ENCODE measurements around the gene CAPN12. TPM values are rescaled to one million over a fixed set of nuclear protein-coding genes. Genes with fewer than 3 reads are reported as not detected.

Gene CAPN12
- total RNA-seq, 3 donors from 2014 or later: 0.16 to 9.2 (median 4.1) TPM

DNA sequence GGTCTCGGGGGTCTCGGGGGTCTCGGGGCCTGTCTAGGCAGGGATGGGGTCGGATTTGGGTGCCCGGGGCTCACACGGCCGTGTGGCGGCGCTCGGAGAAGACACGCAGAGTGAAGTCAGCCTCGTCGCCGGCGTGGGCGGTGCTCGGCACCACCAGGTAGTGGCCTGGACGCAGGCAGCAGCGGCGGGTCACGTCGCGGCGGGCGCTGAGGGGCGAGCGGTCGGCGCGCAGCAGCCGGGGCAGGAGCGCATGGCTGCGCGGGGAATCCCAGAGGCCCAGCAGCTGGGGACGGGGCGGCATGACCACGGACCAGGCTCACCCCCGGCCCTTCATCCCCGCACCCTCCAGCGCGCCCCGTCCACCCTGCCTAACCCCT is 8.2 kb downstream of the CAPN12 start:
- Histone ChIP-seq H3K27ac (peak overlapping the region; percentile 76 to 80), H3K27me3 (no peaks in the 10 kb centered on the region), H3K36me3 (no peaks in the 10 kb centered on the region), H3K4me3 (peak overlapping the region; percentile 29 to 65 (median 55)), H3K4me1 (peaks cover 0 to 2% of the 10 kb centered on the region in 2 donors), H3K9me3 (no peaks in the 10 kb centered on the region)
- peak in 1 of 2 donors; percentile 70 for DNase-seq (ENCODE audit: low spot score in 2 of 2)
- intact Hi-C loops (cut with DNase I; ENCODE audit: low total_unique reads): no loop called here
- TF ChIP-seq POLR2AphosphoS5 (IDR thresholded peaks at IDR 0.05): peak in 1 of 3 donors; percentile 16
- TF ChIP-seq, protein P1, sequence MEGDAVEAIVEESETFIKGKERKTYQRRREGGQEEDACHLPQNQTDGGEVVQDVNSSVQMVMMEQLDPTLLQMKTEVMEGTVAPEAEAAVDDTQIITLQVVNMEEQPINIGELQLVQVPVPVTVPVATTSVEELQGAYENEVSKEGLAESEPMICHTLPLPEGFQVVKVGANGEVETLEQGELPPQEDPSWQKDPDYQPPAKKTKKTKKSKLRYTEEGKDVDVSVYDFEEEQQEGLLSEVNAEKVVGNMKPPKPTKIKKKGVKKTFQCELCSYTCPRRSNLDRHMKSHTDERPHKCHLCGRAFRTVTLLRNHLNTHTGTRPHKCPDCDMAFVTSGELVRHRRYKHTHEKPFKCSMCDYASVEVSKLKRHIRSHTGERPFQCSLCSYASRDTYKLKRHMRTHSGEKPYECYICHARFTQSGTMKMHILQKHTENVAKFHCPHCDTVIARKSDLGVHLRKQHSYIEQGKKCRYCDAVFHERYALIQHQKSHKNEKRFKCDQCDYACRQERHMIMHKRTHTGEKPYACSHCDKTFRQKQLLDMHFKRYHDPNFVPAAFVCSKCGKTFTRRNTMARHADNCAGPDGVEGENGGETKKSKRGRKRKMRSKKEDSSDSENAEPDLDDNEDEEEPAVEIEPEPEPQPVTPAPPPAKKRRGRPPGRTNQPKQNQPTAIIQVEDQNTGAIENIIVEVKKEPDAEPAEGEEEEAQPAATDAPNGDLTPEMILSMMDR (IDR thresholded peaks at IDR 0.05): no peak

DNA sequence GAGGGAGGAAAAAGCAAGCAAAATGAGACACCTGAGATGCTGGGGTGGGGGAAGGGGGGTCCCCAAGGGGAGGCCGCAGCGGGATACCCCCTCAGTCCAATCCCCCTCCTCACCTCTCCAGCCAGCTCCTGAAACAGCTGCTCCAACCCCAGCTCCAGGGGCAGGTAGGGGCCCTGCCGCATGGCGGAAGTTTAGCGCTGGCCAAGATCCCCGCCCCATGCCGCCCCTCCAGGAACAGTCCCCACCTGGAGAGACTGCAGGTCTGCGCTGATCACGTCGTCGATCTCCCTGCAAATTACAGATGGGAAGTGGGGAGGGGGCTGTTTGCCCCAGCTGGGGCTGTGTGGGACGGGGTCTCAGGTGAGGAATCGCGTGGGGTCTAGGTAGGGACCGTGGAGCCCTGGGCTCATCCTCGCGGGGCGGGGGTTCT is 9.0 kb downstream of the CAPN12 start:
- Histone ChIP-seq H3K9me3 (no peaks in the 10 kb centered on the region), H3K36me3 (no peaks in the 10 kb centered on the region), H3K4me1 (peaks cover 0 to 2% of the 10 kb centered on the region in 2 donors), H3K27ac (peak overlapping the region; percentile 82 to 84), H3K27me3 (no peaks in the 10 kb centered on the region), H3K4me3 (peak overlapping the region in 2 of 3 donors; percentile 24 to 40)
- peak in 1 of 2 donors; percentile 41 for DNase-seq (ENCODE audit: low spot score in 2 of 2)
- intact Hi-C loops (cut with DNase I; ENCODE audit: low total_unique reads): no loop called here
- no peak for TF ChIP-seq POLR2AphosphoS5 (IDR thresholded peaks at IDR 0.05)
- TF ChIP-seq, protein P1 (IDR thresholded peaks at IDR 0.05): no peak
- TF ChIP-seq POLR2A (IDR thresholded peaks at IDR 0.05): no peak

DNA sequence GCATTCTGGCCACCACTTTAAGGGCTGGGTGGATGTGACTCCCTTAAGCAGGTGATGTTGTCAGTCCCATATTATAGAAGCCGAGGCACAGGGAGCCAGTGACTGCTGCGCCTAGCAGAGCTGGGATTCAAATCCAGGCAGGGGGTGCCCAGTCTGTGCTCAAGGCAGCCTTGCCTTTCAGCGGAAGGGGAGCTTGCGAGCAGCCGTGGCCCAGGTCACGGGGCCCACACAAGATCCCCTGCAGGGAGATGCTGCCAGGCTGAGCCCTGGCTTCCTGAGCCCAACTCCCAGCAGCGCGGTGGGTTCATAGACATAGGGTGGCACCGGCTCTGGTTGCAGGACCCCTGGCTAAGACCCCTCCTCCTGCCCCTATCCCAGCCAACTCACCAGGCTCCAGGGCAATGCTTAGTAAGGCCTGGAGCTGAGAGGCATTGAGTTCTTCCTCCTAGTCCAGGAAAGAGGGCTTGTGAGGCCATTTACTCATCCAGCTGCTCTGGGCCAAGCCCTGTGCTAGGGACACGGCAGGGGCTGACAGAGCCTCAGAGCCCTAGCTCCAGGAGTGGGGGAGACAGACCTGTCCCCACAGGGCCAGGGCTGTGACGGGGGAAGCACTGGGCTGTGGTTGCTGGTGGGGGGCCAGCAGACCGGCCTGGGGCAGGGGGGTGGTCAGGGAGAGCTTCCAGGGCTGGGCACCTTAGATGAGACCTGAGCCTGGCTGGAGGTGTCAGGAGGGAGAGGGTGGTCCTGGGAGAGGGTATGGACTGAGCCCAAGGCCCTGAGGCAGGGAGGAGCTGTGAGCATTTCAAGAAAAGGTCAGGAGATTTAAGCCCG is 9.6 kb downstream of the CAPN12 start:
- H3K4me1 ChIP-seq: peaks cover 0 to 2% of the 10 kb centered on the region in 2 donors
- peak overlapping the region in 2 of 3 donors; percentile 3 to 40 for H3K4me3 ChIP-seq
- H3K36me3 ChIP-seq: no peaks in the 10 kb centered on the region
- peak in 1 of 2 donors; percentile 42 for DNase-seq (ENCODE audit: low spot score in 2 of 2)
- intact Hi-C loops (cut with DNase I; ENCODE audit: low total_unique reads): no loop called here
- TF ChIP-seq POLR2A (IDR thresholded peaks at IDR 0.05): no peak
- TF ChIP-seq, protein P1 (IDR thresholded peaks at IDR 0.05): no peak
- no peak for TF ChIP-seq POLR2AphosphoS5 (IDR thresholded peaks at IDR 0.05)
- no peaks in the 10 kb centered on the region for H3K9me3 ChIP-seq
- H3K27ac ChIP-seq: peak overlapping the region; percentile 82 to 84
- no peaks in the 10 kb centered on the region for H3K27me3 ChIP-seq

DNA sequence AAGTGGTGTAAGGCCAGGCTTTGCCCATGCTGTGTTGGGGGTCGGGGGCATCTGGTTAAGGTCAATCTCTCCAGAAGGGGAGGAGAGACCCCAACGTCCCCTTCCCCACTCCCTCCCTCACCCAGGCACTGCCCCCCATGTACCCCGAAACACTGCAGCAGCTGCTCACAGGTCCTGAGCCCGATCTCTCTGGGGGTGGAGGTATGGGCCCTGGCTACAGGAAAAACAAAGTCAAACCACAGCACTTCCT is 10.2 kb downstream of the CAPN12 start:
- Histone ChIP-seq H3K4me1 (peaks cover 0 to 2% of the 10 kb centered on the region in 2 donors), H3K27me3 (no peaks in the 10 kb centered on the region), H3K4me3 (peak overlapping the region in 1 of 3 donors; percentile 40), H3K27ac (peak overlapping the region; percentile 82 to 84), H3K9me3 (no peaks in the 10 kb centered on the region), H3K36me3 (no peaks in the 10 kb centered on the region)
- intact Hi-C loops (cut with DNase I; ENCODE audit: low total_unique reads): no loop called here
- TF ChIP-seq POLR2A (IDR thresholded peaks at IDR 0.05) (no peak), POLR2AphosphoS5 (IDR thresholded peaks at IDR 0.05) (no peak)
- TF ChIP-seq, protein P1 (IDR thresholded peaks at IDR 0.05): no peak
- no peak for DNase-seq (ENCODE audit: low spot score in 2 of 2)

DNA sequence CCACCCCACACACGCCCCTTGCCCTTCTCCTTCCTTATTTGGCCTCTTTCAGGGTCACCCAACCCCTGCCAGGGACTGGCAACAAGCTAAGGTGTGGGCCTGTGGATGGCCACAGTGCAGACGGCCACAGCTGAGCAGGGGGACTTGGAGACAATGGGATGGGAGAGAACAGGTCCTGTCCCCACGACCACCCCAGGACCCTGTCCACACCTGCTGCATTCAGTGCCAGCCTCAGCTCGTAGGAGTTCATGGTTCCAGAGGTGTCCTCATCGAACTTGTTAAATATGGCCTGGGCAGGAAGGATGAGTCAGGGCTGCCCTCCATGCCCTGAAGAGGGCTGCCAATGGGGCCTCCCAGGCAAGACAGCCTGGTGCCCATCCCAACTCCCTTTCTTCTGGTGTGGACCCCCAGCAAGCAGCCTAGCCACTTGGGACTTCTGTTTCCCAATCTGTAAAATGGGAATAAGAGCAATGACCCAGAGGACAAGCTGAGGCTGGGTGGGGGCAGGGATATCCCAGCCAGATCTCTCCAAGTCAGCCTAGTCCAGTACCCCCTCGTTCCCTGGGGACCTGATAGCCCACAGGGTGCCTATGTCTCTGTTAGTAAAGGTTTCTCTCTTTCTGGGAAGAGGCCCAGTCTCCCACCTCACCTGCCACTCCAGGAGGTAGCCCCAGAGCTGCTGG is 10.6 kb downstream of the CAPN12 start:
- peak in 1 of 2 donors; percentile 25 for DNase-seq (ENCODE audit: low spot score in 2 of 2)
- peak overlapping the region; percentile 82 to 84 for H3K27ac ChIP-seq
- TF ChIP-seq, protein P1 (IDR thresholded peaks at IDR 0.05): no peak
- TF ChIP-seq POLR2A (IDR thresholded peaks at IDR 0.05) (no peak), POLR2AphosphoS5 (IDR thresholded peaks at IDR 0.05) (no peak)
- intact Hi-C loops (cut with DNase I; ENCODE audit: low total_unique reads): no loop called here
- H3K36me3 ChIP-seq: no peaks in the 10 kb centered on the region
- no peak overlapping the region for H3K4me3 ChIP-seq
- H3K27me3 ChIP-seq: no peaks in the 10 kb centered on the region
- H3K9me3 ChIP-seq: no peaks in the 10 kb centered on the region
- H3K4me1 ChIP-seq: peaks cover 0 to 2% of the 10 kb centered on the region in 2 donors
